ENCODE measurements around the gene CTAG1A.
A peak's percentile ranks its signal among the peaks of the same experiment; 100 is the strongest.
"Not testable (repeated sequence)": the region's sequence is repeated elsewhere in the genome, so short reads cannot be mapped to it uniquely, and the experiment has no call there.

Gene CTAG1A

DNA sequence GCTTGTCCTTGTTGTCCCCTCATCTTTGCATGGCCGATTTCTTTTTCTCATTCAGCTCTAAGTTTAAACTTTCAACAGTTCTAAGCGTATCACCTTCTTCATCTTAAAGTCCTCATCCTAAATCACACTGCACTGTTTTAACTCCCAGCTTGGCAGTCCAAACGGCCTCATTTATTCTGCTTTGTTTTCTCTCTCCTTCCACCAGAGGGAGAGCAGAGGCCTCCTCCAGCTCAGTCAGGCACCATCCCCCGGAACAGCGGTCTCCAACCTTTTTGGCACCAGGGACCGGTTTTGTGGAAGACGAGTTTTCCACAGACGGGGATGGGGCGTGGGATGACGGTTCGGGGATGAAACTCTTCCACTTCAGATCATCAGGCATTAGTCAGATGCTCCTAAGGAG, 14.6 kb upstream of the CTAG1A start:
- not testable (repeated sequence) for DNase-seq

- DNase-seq = not testable (repeated sequence)
Measured at GRCh38 chrX:154573061-154573460, 11.9 kb upstream of the CTAG1A start.

GRCh38 chrX:154575076-154575475, 9.9 kb upstream of the CTAG1A start:
- DNase-seq = not testable (repeated sequence)

DNA sequence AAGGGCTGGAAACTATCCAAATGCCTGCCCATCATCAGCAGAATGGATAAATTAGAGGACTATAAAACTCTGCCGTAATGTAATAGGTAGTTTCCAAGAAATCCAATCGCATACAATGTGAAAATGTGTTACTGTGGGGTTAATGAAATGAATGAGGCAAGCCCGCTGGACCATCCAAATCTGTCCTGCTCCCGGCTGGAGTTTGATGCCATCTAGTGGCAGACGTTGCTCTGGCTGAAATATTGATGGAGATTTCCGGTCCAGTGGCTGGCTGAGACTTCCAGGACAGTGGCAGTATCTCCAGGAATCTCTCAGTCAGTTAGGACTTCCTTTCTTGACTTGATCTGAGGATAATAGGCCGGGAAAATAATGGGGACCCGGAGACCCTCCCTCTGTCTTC, 1.9 kb upstream of the CTAG1A start:
- not testable (repeated sequence) for DNase-seq

- DNase-seq = not testable (repeated sequence)
Measured at GRCh38 chrX:154590415-154590814, 5.5 kb downstream of the CTAG1A start.

DNA sequence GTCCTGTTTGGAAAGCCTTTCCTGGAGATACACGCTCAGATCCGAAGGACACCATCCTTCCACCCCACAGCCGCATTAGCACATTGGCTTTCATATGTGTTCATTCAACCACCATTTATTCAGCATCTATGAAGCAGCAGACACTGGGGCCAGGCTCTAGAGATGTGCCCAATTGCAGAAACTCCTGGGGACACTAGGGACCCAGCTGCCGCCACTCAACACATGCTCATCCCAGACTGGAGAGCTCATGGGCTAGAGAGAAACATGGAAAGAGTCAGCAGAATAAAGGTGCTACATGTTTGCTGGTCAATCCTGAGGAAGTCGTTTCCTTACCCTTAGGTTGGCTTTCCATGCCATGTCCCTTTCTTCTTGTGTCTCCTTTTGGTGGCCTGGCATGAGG, 7.6 kb downstream of the CTAG1A start:
- no peak for DNase-seq

GRCh38 chrX:154593201-154593600, 8.3 kb downstream of the CTAG1A start:
- no peak for DNase-seq

- DNase-seq = no peak
Measured at GRCh38 chrX:154594491-154594890, 9.6 kb downstream of the CTAG1A start.

GRCh38 chrX:154595559-154596249, 10.8 kb downstream of the CTAG1A start:
- no peak for DNase-seq

DNA sequence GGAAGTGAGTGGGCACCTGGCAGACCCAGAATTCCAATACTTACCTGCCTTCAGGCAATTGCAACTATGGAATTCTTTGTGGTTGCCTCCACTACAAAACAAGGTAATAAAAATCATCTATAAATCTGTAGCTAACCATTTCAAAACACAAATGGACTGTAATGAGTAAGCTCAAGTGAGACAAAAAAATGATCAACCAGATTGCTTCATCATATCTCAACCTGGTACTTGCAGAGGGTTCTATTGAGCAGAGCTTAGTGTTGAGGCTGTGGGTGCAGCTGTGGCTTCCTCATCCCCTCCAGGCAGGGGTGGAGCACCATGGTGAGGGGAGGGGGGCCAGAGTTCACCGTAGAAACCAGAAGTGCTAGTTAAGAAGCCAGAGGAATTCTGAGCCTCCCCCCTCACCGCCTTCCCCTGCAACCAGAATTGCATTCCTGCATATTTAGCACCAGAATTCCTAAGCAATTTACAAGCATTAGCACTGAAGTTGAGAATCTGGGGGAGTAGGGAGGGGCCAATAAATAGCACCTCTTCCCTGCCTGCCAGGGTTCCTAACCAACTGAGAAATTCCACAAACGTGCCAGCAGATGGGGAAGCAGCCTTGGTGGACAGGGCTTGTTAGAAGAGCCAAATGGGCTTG, 11.5 kb downstream of the CTAG1A start:
- DNase-seq = no peak

DNA sequence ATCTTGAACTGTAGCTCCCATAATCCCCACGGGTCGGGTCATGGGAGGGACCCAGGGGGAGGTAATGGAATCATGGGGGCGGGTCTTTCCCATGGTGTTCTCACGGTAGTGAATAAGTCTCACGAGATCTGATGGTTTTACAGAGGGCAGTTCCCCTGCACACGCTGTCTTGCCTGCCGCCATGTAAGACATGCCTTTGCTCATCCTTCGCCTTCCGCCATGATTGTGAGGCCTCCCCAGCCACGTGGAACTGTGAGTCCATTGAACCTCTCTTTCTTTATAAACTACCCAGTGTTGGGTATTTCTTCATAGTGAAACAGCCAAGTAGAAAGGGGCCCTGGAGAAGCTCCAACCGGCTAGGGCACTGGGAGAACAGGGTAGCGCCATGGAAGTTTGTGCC, 12.3 kb downstream of the CTAG1A start:
- DNase-seq = no peak

DNA sequence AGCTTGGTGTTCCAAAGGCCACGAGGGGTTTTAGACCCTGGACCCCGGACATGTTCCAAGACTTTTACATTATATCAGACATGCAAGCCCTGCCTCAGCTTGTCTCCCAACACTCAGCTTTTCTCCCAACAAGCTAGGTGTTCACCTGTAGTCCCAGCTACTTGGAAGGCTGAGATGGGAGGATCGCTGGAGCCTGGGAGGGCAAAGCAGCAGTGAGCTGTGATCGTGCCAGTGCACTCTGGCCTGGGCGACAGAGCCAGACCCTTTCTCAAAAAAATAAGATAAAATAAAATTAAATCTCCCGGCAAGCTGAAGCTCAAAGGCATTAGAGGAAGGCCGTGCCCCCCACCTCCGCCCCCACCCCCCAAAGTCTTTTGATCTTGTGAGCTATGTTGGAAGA, 13.7 kb downstream of the CTAG1A start:
- DNase-seq = no peak

DNA sequence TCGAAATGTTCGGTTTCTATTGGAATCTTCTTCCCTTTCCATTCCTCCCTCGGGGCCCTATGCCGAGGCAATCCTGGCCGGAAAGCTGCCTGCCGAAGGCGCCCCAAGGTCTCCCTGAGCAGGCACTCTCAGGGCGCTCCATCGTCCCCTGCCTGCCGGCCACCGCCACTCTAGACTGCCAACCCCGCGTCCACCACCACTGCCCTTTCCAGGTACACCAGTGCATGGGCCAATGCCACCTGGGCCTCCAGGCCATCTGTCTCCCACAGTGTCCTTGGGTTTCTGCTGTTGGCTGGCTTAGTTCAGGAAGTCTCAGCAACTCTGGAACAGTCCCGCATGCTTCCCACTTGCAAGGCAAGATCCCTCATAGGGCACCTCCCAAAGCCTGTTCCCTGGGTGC, 14.6 kb downstream of the CTAG1A start:
- no peak for DNase-seq

GRCh38 chrX:154600759-154601374, 15.9 kb downstream of the CTAG1A start:
- DNase-seq = no peak

- DNase-seq = no peak
Measured at GRCh38 chrX:154602226-154602625, 17.3 kb downstream of the CTAG1A start.

DNA sequence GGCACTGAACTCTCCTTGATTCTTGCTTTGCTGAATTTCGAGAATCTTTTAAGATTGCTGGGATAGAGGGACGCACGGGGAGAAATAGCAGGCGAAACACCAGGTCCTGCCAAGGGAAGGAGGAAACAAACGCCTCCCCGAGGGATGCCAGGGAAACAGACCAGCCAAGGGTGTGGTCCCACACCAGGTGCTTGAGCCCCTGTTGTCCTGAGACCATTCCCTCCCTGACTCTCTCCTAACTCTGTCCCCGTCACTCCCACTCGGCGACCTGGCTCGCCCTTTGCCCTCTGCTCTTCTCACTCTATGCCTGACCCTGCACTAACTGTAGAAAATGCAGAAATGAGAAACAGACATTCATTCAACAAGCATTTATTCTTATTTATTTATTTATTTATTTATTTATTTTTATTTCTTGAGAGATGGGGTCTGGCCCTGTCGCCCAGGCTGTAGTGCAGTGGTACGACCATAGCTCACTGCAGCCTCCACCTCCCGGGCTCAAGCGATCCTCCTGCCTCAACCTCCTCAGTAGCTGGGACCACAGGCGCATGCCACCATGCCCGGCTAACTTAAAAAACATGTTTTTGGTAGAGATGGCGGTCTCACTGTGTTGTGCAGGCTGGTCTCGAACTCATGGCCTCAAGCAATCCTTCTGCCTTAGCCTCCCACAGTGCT, 18.0 kb downstream of the CTAG1A start:
- no peak for DNase-seq

GRCh38 chrX:154603438-154604430, 18.8 kb downstream of the CTAG1A start:
- DNase-seq = no peak

DNA sequence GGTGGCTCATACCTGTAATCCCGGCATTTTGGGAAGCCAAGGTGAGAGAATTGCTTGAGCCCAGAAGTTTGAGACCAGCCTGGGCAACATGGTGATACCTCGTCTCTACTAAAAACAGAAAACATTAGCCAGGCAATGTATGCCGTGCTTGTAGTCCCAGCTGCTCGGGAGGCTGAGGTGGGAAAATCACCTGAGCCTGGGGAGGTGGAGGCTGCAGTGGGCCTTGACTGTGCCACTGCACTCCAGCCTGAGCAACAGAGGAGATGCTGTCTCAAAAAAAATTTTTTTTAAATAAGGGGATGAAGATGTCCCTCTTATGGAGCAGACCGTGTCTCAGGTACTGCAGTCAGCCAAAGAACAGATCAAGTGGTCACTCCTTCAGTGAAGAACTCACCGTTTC, 20.6 kb downstream of the CTAG1A start:
- no peak for DNase-seq

GRCh38 chrX:154607370-154607769, 22.4 kb downstream of the CTAG1A start:
- DNase-seq = peak in 1 of 58 donors; percentile 26

DNA sequence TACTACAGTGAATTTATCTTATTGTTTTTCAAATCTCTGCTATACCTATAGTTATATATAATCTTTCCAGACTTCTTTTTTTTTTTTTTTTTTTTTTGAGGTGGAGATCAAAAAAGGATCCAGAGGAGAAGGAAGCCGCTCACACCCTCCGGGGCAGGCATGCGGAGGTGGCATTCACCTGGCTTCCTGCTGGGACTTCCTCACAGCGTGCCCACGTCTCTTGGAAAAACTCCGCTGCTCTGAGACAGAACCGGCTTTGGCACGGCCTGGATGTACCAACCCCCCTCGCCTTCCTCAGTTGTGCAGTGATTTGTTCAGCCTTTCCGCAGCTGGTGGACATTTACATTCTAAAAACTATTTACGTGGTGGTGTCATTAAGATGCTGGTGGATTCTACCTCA, 23.0 kb downstream of the CTAG1A start:
- not testable (repeated sequence) for DNase-seq

GRCh38 chrX:154608823-154609222, 23.9 kb downstream of the CTAG1A start:
- DNase-seq = not testable (repeated sequence)

Measured in anterior cingulate cortex (tissue), 58 donors.